Measurements from ENCODE around the gene RPL41.

RPL41 gene

DNA sequence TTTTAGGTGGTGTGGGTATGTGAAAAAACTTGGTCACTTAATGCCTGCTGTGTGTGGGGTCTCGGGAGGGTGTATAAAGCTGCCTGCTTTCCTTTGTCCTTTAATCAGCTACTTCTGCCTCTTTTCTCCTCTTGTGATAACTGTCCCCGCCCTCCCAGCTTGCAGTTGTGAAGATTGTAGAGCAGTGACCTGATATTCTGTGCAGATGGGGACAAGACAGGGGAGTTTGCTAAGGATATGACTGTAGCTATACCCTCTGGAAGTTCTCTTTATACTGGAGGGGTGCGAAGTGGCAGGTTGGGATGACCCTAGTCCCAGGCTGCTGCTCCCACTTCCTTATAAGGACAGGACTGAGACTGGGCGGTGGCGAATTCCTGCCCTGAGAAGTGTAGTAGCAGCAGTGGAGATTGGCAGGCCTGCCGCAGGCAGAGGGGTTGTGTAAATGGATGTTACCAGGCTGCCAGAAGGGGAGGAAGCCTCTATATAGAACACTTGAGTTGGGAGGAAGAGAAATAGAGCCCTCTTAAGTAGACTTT lies 42.6 kb downstream of the RPL41 start:
- Histone ChIP-seq H3K36me3 (ENCODE audit: control insufficient read depth in 2 of 2, insufficient read depth in 1 of 2, low read length in 2 of 2) (peaks cover 19 to 69% of the 10 kb centered on the region in 2 experiments), H3K9me3 (ENCODE audit: control insufficient read depth, insufficient read depth, low read depth, low read length) (no peaks in the 10 kb centered on the region), H3K27ac (ENCODE audit: extremely low read depth, low read depth, low read length) (peak overlapping the region; percentile 92), H3K4me1 (ENCODE audit: control insufficient read depth, insufficient read depth, low read length) (peaks cover 3% of the 10 kb centered on the region; the same call in 1 of the 2 replicates), H3K4me3 (ENCODE audit: low read depth, low read length) (peak overlapping the region; percentile 90)
- ChIA-PET CTCF (interaction anchor here (0.6 to 2.0 kb wide), 6 partner anchors 31 to 395 kb away, joined by 3 to 17 read pairs (median 6); partner anchors contain the start of genes ERBB3, ESYT1 and SMARCC2), POLR2A (interaction anchor here (0.8 to 2.8 kb wide), 14 partner anchors 11 to 477 kb away, joined by 3 to 42 read pairs (median 4); partner anchors contain the start of genes ESYT1, PA2G4, RNF41 and SMARCC2)
- TF ChIP-seq OSR2 (tag by site-specific recombination; IDR thresholded peaks at IDR 0.05) = 0 out of 2 replicates have a peak, but pooled peaks have one; percentile 30
- TF ChIP-seq SP7 (tag by site-specific recombination; IDR thresholded peaks at IDR 0.05) = no peak
- TF ChIP-seq KLF17 (tag by site-specific recombination; IDR thresholded peaks at IDR 0.05) = no peak
- TF ChIP-seq SP2 (tag by site-specific recombination; IDR thresholded peaks at IDR 0.05) = peak; percentile 36
- TF ChIP-seq AEBP2 (tag by site-specific recombination; IDR thresholded peaks at IDR 0.05; ENCODE audit: borderline replicate concordance) = no peak
- no peak for TF ChIP-seq ZIC2 (tag by site-specific recombination; IDR thresholded peaks at IDR 0.05)
- 0 out of 2 replicates have a peak, but pooled peaks have one; percentile 21 for TF ChIP-seq GLIS1 (tag by site-specific recombination; IDR thresholded peaks at IDR 0.05)
- 0 out of 2 replicates have a peak, but pooled peaks have one; percentile 40 for TF ChIP-seq PRDM1 (tag by site-specific recombination; IDR thresholded peaks at IDR 0.05)
- TF ChIP-seq ZNF2 (tag by site-specific recombination; IDR thresholded peaks at IDR 0.05) = 0 out of 2 replicates have a peak, but pooled peaks have one; percentile 13
- TF ChIP-seq SALL2 (tag by site-specific recombination; IDR thresholded peaks at IDR 0.05; ENCODE audit: borderline replicate concordance) = no peak
- TF ChIP-seq ZBTB1 (tag by site-specific recombination; IDR thresholded peaks at IDR 0.05) = no peak
- peak; percentile 57 for TF ChIP-seq ZNF341 (tag by site-specific recombination; IDR thresholded peaks at IDR 0.05; ENCODE audit: low read depth)
- TF ChIP-seq PRDM6 (tag by site-specific recombination; IDR thresholded peaks at IDR 0.05) = no peak
- peak; percentile 81 for TF ChIP-seq ZBTB17 (tag by site-specific recombination; IDR thresholded peaks at IDR 0.05)
- TF ChIP-seq GFI1B (tag by site-specific recombination; IDR thresholded peaks at IDR 0.05) = no peak
- TF ChIP-seq ZBTB26 (tag by site-specific recombination; optimal IDR thresholded peaks at IDR 0.05) = no peak
- TF ChIP-seq MEIS1 (CRISPR knock-in tag; IDR thresholded peaks at IDR 0.05; ENCODE audit: borderline replicate concordance) = no peak
- TF ChIP-seq ZNF843 (tag by site-specific recombination; IDR thresholded peaks at IDR 0.05) = no peak
- TF ChIP-seq ZBTB20 (tag by site-specific recombination; IDR thresholded peaks at IDR 0.05) = peak; percentile 51; the same call in 1 of the 2 replicates
- no peak for TF ChIP-seq TSHZ1 (tag by site-specific recombination; IDR thresholded peaks at IDR 0.05; ENCODE audit: borderline replicate concordance)
- no peak for TF ChIP-seq ZNF423 (tag by site-specific recombination; IDR thresholded peaks at IDR 0.05)
- no peak for TF ChIP-seq ZNF184 (tag by site-specific recombination; IDR thresholded peaks at IDR 0.05)
- no peak for TF ChIP-seq ZNF560 (tag by site-specific recombination; IDR thresholded peaks at IDR 0.05; ENCODE audit: borderline replicate concordance)
- TF ChIP-seq ZNF670 (tag by site-specific recombination; IDR thresholded peaks at IDR 0.05; ENCODE audit: low read depth) = no peak
- peak; percentile 42; the same call in 1 of the 2 replicates for TF ChIP-seq ZNF394 (tag by site-specific recombination; IDR thresholded peaks at IDR 0.05; ENCODE audit: borderline replicate concordance)
- TF ChIP-seq ZNF600 (tag by site-specific recombination; IDR thresholded peaks at IDR 0.05) = 0 out of 2 replicates have a peak, but pooled peaks have one; percentile 17

Measured in HEK293 (cell line).